Osteocyte (in vitro differentiated cells): ENCODE results near the gene MYO1D. TPM values are rescaled to one million over a fixed set of nuclear protein-coding genes. Genes with fewer than 3 reads are reported as not detected.

Source experiments
- DNase-seq: peaks from one replicate; pipeline ENCODE4 v3.0.0; 2021; ENCODE audit warnings: mixed read lengths; ENCODE audit not compliant: unreplicated experiment; ENCODE audit errors: extremely low spot score
- H3K27ac Mint-ChIP-seq: one replicate; pipeline ENCODE4 v1.8.0; 2021; ENCODE audit warnings: mild to moderate bottlenecking, mixed read lengths; ENCODE audit not compliant: unreplicated experiment
- H3K27me3 Mint-ChIP-seq: one replicate; pipeline ENCODE4 v1.8.0; 2021; ENCODE audit warnings: mixed read lengths; ENCODE audit not compliant: unreplicated experiment
- H3K36me3 Mint-ChIP-seq: one replicate; pipeline ENCODE4 v1.8.0; 2021; ENCODE audit warnings: mixed read lengths; ENCODE audit not compliant: unreplicated experiment
- H3K4me1 Mint-ChIP-seq: one replicate; pipeline ENCODE4 v1.8.0; 2021; ENCODE audit warnings: mixed read lengths; ENCODE audit not compliant: unreplicated experiment
- H3K4me3 Mint-ChIP-seq: one replicate; pipeline ENCODE4 v1.8.0; 2021; ENCODE audit warnings: mild to moderate bottlenecking, moderate library complexity, mixed read lengths; ENCODE audit not compliant: unreplicated experiment
- H3K9me3 Mint-ChIP-seq: one replicate; pipeline ENCODE4 v1.8.0; 2021; ENCODE audit warnings: mixed read lengths; ENCODE audit not compliant: unreplicated experiment
- total RNA-seq: library from RNA; stranded (reverse); gene quantifications from 2 replicates; pipeline ENCODE4 v1.2.1, GENCODE V29; 2021
- TF ChIP-seq, protein P1 (sequence below): fragments of 200-600 bp; sonication (generic); IDR thresholded peaks from 2 replicates; pipeline ENCODE4 v1.5.0; 2021; ENCODE audit warnings: antibody characterized with exemption, mild to moderate bottlenecking, moderate library complexity

Gene MYO1D
- total RNA-seq, 1 donor from 2014 or later, result 19.1 TPM

GRCh38 chr17:32835291-32835761 is 41.6 kb downstream of the MYO1D start:
- TF ChIP-seq, protein P1, sequence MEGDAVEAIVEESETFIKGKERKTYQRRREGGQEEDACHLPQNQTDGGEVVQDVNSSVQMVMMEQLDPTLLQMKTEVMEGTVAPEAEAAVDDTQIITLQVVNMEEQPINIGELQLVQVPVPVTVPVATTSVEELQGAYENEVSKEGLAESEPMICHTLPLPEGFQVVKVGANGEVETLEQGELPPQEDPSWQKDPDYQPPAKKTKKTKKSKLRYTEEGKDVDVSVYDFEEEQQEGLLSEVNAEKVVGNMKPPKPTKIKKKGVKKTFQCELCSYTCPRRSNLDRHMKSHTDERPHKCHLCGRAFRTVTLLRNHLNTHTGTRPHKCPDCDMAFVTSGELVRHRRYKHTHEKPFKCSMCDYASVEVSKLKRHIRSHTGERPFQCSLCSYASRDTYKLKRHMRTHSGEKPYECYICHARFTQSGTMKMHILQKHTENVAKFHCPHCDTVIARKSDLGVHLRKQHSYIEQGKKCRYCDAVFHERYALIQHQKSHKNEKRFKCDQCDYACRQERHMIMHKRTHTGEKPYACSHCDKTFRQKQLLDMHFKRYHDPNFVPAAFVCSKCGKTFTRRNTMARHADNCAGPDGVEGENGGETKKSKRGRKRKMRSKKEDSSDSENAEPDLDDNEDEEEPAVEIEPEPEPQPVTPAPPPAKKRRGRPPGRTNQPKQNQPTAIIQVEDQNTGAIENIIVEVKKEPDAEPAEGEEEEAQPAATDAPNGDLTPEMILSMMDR, result no peak
- H3K27me3 Mint-ChIP-seq, result no peaks in the 10 kb centered on the region
- no peak for DNase-seq
- no peak overlapping the region for H3K27ac Mint-ChIP-seq
- H3K4me3 Mint-ChIP-seq, result no peak overlapping the region
- no peaks in the 10 kb centered on the region for H3K9me3 Mint-ChIP-seq
- no peaks in the 10 kb centered on the region for H3K36me3 Mint-ChIP-seq
- H3K4me1 Mint-ChIP-seq, result no peaks in the 10 kb centered on the region

DNA sequence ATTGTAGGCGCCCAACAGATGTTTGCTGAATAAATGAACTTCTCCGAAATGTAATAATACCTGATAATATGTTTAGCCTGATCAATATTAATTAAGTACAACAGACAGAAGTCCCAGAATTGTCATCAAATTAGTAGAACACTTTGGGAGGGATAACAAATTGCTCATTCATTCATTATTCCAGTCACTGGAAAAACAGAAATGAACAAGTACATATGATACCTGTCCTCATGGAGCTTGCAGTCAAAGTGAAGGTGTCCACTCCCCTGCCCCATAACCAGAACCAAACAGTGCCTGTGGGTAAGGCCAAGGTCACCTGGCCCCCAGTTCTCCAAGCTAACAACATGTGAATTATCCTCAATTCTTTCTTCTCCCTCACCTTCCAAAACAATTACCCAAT is 42.8 kb downstream of the MYO1D start:
- no peak for DNase-seq
- Mint-ChIP-seq H3K9me3 (no peaks in the 10 kb centered on the region), H3K27me3 (no peaks in the 10 kb centered on the region), H3K4me1 (peaks cover under 1% of the 10 kb centered on the region), H3K4me3 (no peak overlapping the region), H3K27ac (no peak overlapping the region), H3K36me3 (no peaks in the 10 kb centered on the region)
- TF ChIP-seq, protein P1, result no peak

- TF ChIP-seq, protein P1, result no peak
- Mint-ChIP-seq H3K9me3 (no peaks in the 10 kb centered on the region), H3K4me1 (peaks cover 6% of the 10 kb centered on the region), H3K36me3 (no peaks in the 10 kb centered on the region), H3K4me3 (no peak overlapping the region), H3K27me3 (no peaks in the 10 kb centered on the region), H3K27ac (no peak overlapping the region)
- DNase-seq, result no peak
These were observed 43.4 kb downstream of the MYO1D start for GRCh38 chr17:32833526-32833925.

DNA sequence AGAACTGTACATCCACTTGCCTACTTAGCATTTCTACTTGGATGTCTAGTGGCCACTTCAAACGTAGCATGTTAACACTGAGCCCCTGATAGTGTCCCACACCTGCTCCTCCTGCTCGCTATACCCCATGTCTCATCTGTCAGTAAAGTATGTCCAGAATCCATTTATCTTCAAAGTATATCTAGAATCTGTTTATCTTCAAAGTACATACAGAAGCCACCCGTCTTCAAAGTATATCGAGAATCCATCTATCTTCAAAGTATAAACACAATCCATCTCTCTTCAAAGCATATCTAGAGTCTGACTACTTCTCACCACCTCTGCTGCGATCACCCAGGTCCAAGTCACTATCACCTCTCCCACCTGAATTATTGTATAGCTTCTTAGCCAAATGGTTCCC is 43.8 kb downstream of the MYO1D start:
- no peak for DNase-seq
- H3K9me3 Mint-ChIP-seq, result no peaks in the 10 kb centered on the region
- H3K4me3 Mint-ChIP-seq, result no peak overlapping the region
- peaks cover 6% of the 10 kb centered on the region for H3K4me1 Mint-ChIP-seq
- no peaks in the 10 kb centered on the region for H3K36me3 Mint-ChIP-seq
- TF ChIP-seq, protein P1, result no peak
- H3K27me3 Mint-ChIP-seq, result no peaks in the 10 kb centered on the region
- H3K27ac Mint-ChIP-seq, result no peak overlapping the region

- Mint-ChIP-seq H3K27me3 (no peaks in the 10 kb centered on the region), H3K4me3 (no peak overlapping the region), H3K36me3 (no peaks in the 10 kb centered on the region), H3K4me1 (peaks cover 11% of the 10 kb centered on the region), H3K27ac (no peak overlapping the region), H3K9me3 (no peaks in the 10 kb centered on the region)
- TF ChIP-seq, protein P1, result no peak
- no peak for DNase-seq
These were observed 45.2 kb downstream of the MYO1D start for GRCh38 chr17:32831627-32832243.
